IPS-NIHi11 (cell line): ENCODE results near the gene POU5F2.

Experiments used
- DNase-seq: peaks from one replicate; pipeline ENCODE4 v3.0.0; 2012; ENCODE audit warnings: mixed read lengths, low spot score

Gene POU5F2

GRCh38 chr5:93741136-93741811, at the start of gene POU5F2:
Gene POU5F2 (minus strand): TSS chr5:93741600. CDS start chr5:93741563, 37 bp downstream.
- DNase-seq: peak; percentile 54

GRCh38 chr5:93790401-93790800, 49.0 kb upstream of the POU5F2 start:
- DNase-seq: no peak

- DNase-seq: no peak
These were observed 48.0 kb upstream of the POU5F2 start for GRCh38 chr5:93789173-93790067.

GRCh38 chr5:93787598-93787997, 46.2 kb upstream of the POU5F2 start:
- DNase-seq: no peak

- no peak for DNase-seq
These were observed 44.1 kb upstream of the POU5F2 start for GRCh38 chr5:93785475-93785874.

- no peak for DNase-seq
These were observed 41.6 kb upstream of the POU5F2 start for GRCh38 chr5:93782978-93783377.

GRCh38 chr5:93777620-93778019, 36.2 kb upstream of the POU5F2 start:
- DNase-seq: no peak

GRCh38 chr5:93756372-93756771, 15.0 kb upstream of the POU5F2 start:
- DNase-seq: no peak

GRCh38 chr5:93755716-93756115, 14.3 kb upstream of the POU5F2 start:
- DNase-seq: no peak

GRCh38 chr5:93748875-93749397, 7.5 kb upstream of the POU5F2 start:
- DNase-seq: no peak

- DNase-seq: no peak
These were observed 5.1 kb upstream of the POU5F2 start for GRCh38 chr5:93746406-93747056.

- no peak for DNase-seq
These were observed 5.1 kb downstream of the POU5F2 start for GRCh38 chr5:93736284-93736683.

- DNase-seq: no peak
These were observed 6.0 kb downstream of the POU5F2 start for GRCh38 chr5:93735378-93735777.

GRCh38 chr5:93731987-93732386, 9.4 kb downstream of the POU5F2 start:
- DNase-seq: no peak

- no peak for DNase-seq
These were observed 14.8 kb downstream of the POU5F2 start for GRCh38 chr5:93726595-93726994.

- no peak for DNase-seq
These were observed 16.6 kb downstream of the POU5F2 start for GRCh38 chr5:93724791-93725190.

- no peak for DNase-seq
These were observed 17.7 kb downstream of the POU5F2 start for GRCh38 chr5:93723681-93724080.

GRCh38 chr5:93723005-93723404, 18.4 kb downstream of the POU5F2 start:
- DNase-seq: no peak

GRCh38 chr5:93722588-93722987, 18.8 kb downstream of the POU5F2 start:
- no peak for DNase-seq

GRCh38 chr5:93721511-93721910, 19.9 kb downstream of the POU5F2 start:
- DNase-seq: no peak

GRCh38 chr5:93721071-93721470, 20.3 kb downstream of the POU5F2 start:
- DNase-seq: no peak

GRCh38 chr5:93717162-93717561, 24.2 kb downstream of the POU5F2 start:
- no peak for DNase-seq

GRCh38 chr5:93716453-93716852, 24.9 kb downstream of the POU5F2 start:
- no peak for DNase-seq
